ENCODE data around the gene ADCY6.

ADCY6 gene

GRCh38 chr12:48816143-48816854 lies 27.4 kb upstream of the ADCY6 start:
- H3K27ac ChIP-seq = no peak overlapping the region
- DNase-seq (ENCODE audit: low read depth, low spot score) = no peak

GRCh38 chr12:48815126-48816110 lies 26.5 kb upstream of the ADCY6 start:
- DNase-seq (ENCODE audit: low read depth, low spot score) = no peak
- H3K27ac ChIP-seq = peak overlapping the region; percentile 80

- H3K27ac ChIP-seq = peak overlapping the region; percentile 80
- no peak for DNase-seq (ENCODE audit: low read depth, low spot score)
Measured at GRCh38 chr12:48814262-48815125, 25.6 kb upstream of the ADCY6 start.

- no peak for DNase-seq (ENCODE audit: low read depth, low spot score)
- H3K27ac ChIP-seq = peak overlapping the region; percentile 80
Measured at GRCh38 chr12:48813465-48814261, 24.8 kb upstream of the ADCY6 start.

- no peak for DNase-seq (ENCODE audit: low read depth, low spot score)
- H3K27ac ChIP-seq = no peak overlapping the region
Measured at GRCh38 chr12:48812389-48812788, 23.5 kb upstream of the ADCY6 start.

- H3K27ac ChIP-seq = no peak overlapping the region
- DNase-seq (ENCODE audit: low read depth, low spot score) = no peak
Measured at GRCh38 chr12:48811437-48812090, 22.7 kb upstream of the ADCY6 start.

GRCh38 chr12:48810903-48811431 lies 22.1 kb upstream of the ADCY6 start:
- no peak overlapping the region for H3K27ac ChIP-seq
- DNase-seq (ENCODE audit: low read depth, low spot score) = no peak

- no peak for DNase-seq (ENCODE audit: low read depth, low spot score)
- H3K27ac ChIP-seq = no peak overlapping the region
Measured at GRCh38 chr12:48807981-48808380, 19.1 kb upstream of the ADCY6 start.

- no peak for DNase-seq (ENCODE audit: low read depth, low spot score)
- no peak overlapping the region for H3K27ac ChIP-seq
Measured at GRCh38 chr12:48803675-48804074, 14.8 kb upstream of the ADCY6 start.

- H3K27ac ChIP-seq = no peak overlapping the region
- no peak for DNase-seq (ENCODE audit: low read depth, low spot score)
Measured at GRCh38 chr12:48800971-48801370, 12.1 kb upstream of the ADCY6 start.

- no peak overlapping the region for H3K27ac ChIP-seq
- DNase-seq (ENCODE audit: low read depth, low spot score) = no peak
Measured at GRCh38 chr12:48800457-48800856, 11.6 kb upstream of the ADCY6 start.

- DNase-seq (ENCODE audit: low read depth, low spot score) = no peak
- no peak overlapping the region for H3K27ac ChIP-seq
Measured at GRCh38 chr12:48796976-48797375, 8.1 kb upstream of the ADCY6 start.

- peak overlapping the region; percentile 43 for H3K27ac ChIP-seq
- no peak for DNase-seq (ENCODE audit: low read depth, low spot score)
Measured at GRCh38 chr12:48795550-48796455, 6.9 kb upstream of the ADCY6 start.

GRCh38 chr12:48794870-48795269 lies 6.0 kb upstream of the ADCY6 start:
- DNase-seq (ENCODE audit: low read depth, low spot score) = peak; percentile 88

GRCh38 chr12:48793696-48794095 lies 4.8 kb upstream of the ADCY6 start:
- no peak overlapping the region for H3K27ac ChIP-seq
- DNase-seq (ENCODE audit: low read depth, low spot score) = no peak

More at GRCh38 chr12:48794870-48795269, 6.0 kb upstream of the ADCY6 start:
- peak overlapping the region; percentile 43 for H3K27ac ChIP-seq

- DNase-seq (ENCODE audit: low read depth, low spot score) = no peak
- no peak overlapping the region for H3K27ac ChIP-seq
Measured at GRCh38 chr12:48789858-48790326, 1.0 kb upstream of the ADCY6 start.

GRCh38 chr12:48788524-48788853 lies 400 bp downstream of the ADCY6 start:
- no peak for DNase-seq (ENCODE audit: low read depth, low spot score)
- H3K27ac ChIP-seq = peak overlapping the region; percentile 34

Data from epithelial cell of prostate (primary cell).